ENCODE data around the gene VDAC1.

The VDAC1 gene

DNA sequence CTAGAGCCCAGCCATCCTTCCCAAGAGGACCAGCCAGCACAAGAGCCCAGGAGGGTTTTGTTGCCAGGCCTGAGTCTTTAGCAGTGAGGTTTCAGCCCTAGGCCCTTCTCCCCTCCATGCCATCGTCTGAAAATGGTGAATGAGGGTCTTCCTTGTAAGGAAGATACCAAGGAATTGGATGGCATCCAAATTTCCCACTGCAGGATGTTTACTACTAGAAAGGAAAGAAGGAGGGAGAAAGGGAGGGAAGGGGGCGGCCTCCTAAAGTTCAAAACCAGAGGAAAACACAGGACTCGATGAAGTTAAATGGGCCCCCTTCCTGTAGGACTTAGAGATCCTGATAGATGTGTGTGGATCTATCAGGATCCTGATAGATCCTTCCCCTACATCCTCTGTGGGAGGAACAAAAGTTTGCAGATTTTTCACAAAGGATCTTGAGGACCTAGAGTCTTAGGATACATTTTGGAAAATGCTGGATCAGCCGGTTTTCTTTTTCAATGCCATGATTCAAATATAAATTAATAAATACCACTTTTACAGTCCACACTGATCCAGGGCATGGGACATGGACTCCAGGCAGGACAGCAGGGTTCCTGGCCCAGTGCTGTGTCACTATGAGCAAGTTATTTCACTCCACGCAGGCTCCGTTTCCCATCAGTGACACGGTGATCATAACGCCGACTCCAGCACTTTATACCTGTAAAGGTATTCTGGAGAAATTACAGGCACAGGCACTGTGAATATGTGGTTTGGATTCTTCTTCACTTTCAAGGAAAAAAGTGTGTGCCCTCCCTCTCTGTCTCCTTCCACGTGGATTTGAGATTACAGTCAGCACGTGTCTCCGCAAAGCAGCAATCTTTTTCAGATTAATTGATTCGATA is 77.2 kb downstream of the VDAC1 start:
- DNase-seq (ENCODE audit: low spot score) (no peak), FAIRE-seq (no peak)

DNA sequence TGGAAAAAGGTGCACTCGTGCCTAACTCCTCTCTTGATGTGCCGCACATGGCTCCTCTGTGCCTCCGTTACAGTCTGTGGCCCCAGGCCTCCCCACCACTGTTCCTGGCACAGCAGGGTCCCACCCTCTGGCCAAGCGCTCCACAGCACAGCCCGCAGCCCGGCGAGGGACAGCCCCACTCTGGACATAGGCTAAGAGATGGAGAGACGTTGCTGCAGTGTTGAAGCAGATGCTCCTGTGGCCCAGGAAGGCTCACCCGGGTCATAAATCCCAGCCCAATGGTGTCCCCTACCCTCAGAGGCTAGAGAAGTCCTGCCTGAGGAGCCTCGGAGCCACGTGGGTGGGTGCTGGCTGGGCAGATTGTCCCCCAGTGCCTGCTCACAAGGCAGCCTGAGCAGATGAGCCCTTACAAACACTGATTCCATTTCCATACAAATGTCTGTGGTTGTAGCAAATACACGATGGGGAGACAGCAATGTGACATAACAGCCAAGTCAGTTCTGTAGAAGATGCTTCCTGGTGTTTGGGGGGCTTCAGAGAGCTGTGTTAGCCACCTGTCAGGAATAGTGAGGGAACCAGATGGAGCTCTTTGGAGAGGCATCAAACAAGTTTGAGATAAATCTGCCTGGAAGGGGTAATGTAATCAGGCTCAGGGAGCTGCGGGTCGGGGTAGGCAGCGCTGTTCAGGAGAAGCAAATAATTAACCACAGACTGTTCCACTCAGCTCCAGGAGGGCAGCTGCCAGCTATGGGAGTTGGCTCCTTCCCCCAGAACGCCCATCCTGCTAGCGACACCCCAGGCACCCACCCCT is 78.1 kb downstream of the VDAC1 start:
- FAIRE-seq: no peak
- no peak for DNase-seq (ENCODE audit: low spot score)

DNA sequence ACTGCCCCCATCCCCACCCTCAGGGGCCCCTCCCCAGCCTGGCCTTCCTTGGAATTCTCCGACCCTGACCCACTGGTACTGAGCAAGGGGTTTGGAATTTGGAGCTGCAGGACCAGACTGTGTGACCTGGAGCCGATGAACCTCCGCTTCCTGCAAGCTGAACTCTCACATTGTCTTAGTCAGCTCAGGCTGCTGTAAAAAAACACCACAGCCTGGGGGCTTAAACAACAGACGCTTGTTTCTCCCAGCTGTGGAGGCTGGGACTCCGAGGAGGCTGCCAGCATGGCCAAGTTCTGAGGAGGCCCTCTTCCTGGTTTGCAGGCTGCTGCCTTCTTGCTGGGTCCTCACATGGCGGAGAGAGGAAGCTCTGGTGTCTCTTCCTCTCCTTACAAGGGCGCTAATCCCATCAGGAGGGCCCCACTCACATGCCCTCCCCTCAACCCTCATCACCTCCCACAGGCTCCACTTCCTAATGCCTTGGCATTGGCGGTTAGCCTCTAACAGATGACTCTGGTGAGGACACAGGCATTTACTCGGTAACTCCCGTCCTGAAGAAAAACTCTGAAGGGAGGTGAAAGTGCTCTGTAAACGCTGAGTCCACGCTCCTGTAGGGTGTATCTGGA is 78.8 kb downstream of the VDAC1 start:
- FAIRE-seq: peak; percentile 13
- peak; percentile 49 for DNase-seq (ENCODE audit: low spot score)

DNA sequence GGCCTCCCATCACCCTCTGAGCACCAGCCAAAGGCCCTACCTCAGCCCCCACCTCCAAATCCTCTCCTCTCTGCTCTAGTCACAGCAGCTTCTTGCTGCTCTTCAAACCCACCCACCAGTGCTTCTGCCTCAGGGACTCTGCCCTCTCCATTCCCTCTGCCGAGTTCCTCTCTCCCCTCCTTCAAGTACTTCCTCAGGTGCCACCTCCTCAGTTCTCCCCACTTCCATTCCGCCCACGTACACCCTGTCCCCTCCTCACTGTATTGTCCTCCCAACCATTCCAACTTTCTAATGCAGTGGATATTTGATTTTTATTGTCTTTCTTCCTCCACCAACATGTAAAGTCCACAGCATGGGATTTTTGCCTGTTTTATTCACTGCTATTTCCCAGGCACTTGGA is 79.5 kb downstream of the VDAC1 start:
- FAIRE-seq (no peak), DNase-seq (ENCODE audit: low spot score) (no peak)

DNA sequence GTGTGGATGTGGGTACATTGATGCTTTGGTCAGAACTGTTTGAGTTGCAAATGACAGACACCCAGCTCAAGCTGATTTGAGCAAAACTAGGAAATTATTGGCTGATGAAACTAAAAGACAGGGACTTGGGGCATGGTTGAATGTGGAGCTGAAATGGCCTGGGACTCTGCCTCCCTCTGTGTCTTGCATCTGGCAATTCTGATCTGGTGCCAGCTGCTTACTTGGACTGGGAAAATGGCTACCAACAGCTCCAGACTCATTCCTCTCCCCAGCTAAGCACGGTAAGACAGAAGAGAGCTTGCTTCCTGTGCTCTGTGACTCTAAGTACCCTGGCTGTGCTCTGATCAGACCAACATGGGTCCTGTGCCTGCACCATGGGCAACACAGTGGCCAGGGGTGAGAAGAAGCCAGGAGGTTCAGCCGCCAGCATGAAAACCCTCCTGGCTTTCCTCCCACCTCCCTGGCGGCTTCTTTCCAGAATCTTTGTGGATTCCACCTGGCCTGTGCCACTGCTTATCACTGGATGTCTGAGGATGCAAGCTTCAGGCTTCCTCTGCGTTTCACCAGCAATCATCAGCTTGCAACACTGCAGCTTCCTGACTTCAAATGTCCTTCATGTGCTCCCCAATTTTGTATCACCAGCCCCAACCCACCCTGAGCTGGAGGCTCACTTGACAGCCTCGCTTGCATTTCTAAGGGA is 80.4 kb downstream of the VDAC1 start:
- FAIRE-seq (no peak), DNase-seq (ENCODE audit: low spot score) (no peak)

DNA sequence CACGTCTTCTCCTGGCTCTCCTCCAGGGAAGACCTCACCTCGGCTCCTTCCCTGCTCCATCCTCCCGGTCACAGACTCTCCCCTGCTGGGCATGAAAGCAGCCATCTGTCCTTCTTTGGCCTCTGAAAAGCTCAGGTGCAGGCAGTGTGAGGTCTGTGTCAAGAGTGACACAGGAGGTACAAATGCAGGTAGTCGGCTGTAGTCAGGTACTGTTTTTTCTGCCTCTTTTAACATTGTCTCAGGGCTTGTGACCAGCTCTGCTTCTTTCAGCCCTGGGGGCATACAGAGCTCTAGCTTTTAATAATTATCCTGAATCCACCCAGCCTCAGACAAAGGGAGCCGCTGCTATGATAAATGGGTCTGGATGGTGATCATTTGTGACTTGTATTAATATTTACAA is 82.8 kb downstream of the VDAC1 start:
- FAIRE-seq (no peak), DNase-seq (ENCODE audit: low spot score) (no peak)

Data from urothelium cell line (cell line).